ELR (cell line): ENCODE results near the gene CTNNBL1.
"Not testable (repeated sequence)": the region's sequence is repeated elsewhere in the genome, so short reads cannot be mapped to it uniquely, and the experiment has no call there.

Experiments used
- DNase-seq: peaks from one replicate; pipeline ENCODE4 v3.0.0-alpha.2; 2015; ENCODE audit warnings: low read depth

CTNNBL1 gene

GRCh38 chr20:37693635-37694626 lies at the start of gene CTNNBL1:
Gene CTNNBL1, plus strand, starts transcription at chr20:37694030. Its CDS starts 93 bp downstream, at chr20:37694123.
- DNase-seq = peak; percentile 99

DNA sequence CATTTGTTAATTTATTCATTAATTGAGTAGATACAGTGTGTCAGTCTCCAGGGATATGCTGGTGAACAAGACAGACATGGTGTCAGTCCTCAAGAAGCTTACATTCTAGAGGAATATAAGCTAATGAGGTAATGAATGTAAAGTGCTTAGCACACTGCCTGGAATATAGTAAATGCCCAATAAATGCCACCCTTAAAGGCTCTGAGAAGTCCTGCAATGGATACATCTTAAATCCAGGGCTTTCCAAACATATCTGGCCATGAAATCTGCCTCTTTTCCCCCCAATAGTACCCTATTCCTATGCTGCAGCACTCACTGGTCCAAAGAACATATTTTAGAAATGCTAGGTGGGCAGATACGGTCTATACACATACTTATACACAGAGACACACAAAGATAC lies 49.2 kb upstream of the CTNNBL1 start:
- DNase-seq = no peak

DNA sequence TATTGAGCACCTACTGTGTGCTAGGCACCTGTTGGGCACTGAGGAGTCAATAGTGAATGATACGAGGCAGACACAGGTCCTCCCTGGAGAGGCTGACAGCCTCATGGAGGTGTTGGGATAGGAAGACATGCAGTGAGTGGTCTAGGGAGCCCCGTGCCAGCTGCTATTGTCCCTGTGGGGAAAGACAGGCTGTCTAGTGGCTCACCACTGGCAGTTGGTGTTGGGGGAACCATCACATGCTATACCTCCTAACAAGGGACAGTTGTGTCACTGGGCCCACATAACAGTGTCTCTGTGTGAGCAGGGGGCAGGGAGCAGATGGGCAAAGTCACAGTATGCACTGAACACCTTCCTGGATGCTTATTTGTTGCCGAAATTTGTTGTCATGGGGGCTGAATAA lies 45.9 kb upstream of the CTNNBL1 start:
- no peak for DNase-seq

DNA sequence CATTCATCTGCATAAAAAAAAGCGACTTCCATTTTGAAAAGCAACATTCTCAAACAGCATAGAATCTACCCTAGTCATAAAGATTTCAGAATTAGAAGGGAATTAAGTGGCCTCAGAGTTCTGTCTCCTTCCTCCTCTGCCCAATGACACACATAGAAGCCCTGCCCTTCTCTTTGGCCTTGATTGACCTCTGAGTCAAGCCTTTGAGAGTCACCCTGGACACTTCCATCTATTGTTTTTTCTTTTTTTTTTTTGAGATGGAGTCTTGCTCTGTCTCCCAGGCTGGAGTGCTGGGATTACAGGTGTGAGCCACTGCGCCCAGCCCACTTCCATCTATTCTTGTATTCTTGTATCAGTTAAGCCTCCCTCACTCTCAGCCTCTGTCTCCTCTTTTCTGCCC lies 44.8 kb upstream of the CTNNBL1 start:
- DNase-seq = peak; percentile 60

GRCh38 chr20:37649676-37650370 lies 44.0 kb upstream of the CTNNBL1 start:
- no peak for DNase-seq

DNA sequence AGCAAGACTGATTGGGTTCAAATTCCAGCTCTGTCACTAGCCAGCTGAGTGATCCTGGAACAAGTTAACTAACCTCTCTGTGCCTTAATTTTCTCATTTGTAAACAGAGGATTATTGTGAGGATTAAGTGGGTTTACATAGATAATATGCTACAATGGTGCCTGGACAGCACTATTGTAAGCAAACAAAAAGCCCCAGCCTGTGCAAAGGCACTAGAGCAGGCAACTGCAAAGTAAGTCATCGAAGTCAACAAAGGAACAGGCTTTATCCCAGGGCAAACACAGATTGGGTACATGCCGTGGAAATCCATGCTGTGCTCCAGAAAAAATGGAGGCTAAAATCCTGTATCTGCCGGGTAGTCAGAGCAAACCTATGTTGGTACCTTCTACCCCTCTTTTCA lies 43.2 kb upstream of the CTNNBL1 start:
- DNase-seq = no peak

- peak; percentile 60 for DNase-seq
Measured at GRCh38 chr20:37651932-37652331, 41.9 kb upstream of the CTNNBL1 start.

GRCh38 chr20:37656945-37657344 lies 36.9 kb upstream of the CTNNBL1 start:
- DNase-seq = no peak

- DNase-seq = no peak
Measured at GRCh38 chr20:37657924-37658804, 35.7 kb upstream of the CTNNBL1 start.

DNA sequence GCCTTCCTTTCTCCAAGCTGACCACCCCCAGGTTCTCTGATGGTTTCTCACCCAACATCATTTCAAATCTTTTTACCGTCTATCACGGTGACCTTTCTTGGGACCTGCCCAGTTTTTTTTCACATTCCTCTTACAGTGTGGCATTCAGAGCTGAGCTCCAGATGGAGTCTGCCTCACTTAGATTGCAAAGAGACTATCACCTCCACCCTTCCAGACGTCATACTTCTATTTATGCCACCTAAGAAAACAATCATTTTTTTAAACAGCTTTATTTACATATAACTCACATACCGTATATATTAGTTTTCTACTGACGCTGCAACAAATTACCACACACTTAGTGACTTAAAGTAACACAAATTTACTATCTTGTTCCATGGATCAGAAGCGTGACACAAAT lies 32.3 kb upstream of the CTNNBL1 start:
- DNase-seq = no peak

DNA sequence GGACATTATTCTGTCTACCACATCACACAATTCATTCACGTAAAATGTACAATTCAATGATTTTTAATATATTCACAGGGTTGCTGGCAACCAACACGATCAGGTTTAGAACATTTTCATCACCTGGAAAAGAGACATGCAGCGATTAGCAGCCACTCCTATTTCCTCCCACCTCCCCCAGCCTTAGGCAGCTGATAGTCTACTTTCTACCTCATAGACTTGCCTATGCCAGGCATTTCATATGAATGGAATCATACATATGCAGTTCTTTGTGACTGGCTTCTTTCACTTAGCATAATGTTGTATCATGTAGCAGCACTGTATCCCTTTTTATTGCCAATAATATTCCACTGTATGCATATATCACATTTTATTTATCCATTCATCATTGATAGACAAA lies 31.5 kb upstream of the CTNNBL1 start:
- DNase-seq = no peak

DNA sequence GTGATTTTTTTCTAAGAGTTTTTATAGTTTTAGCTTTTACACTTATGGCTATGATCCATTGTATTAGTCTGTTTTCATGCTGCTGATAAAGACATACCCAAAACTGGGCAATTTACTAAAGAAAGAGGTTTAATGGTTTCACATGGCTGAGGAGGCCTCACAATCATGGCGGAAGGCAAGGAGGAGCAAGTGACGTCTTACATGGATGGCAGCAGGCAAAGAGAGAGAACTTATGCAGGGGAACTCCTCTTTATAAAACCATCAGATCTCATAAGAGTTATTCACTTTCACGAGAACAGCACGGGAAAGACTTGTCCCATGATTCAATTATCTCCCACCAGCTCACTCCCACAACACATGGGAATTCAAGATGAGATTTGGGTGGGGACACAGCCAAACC lies 29.2 kb upstream of the CTNNBL1 start:
- DNase-seq = not testable (repeated sequence)

DNA sequence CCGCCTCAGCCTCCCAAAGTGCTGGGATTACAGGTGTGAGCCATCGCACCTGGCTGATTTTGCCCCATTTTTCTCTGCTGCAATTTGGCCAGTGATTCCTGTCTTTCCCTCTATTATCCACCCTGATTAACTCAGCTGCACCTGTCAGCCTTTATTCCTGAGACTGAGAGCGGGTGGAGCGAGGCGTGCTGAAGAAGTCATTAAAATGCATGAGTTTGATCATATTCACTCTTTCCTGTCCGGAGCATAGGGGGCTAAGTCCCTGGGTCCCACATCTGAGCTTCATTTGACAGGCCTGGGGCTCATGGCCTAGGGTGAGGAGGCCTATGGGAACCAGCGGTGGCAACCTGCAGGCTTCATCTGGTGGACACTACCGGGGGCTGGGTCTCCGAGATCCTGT lies 25.7 kb upstream of the CTNNBL1 start:
- DNase-seq = no peak

- DNase-seq = peak; percentile 83
Measured at GRCh38 chr20:37669062-37669772, 24.6 kb upstream of the CTNNBL1 start.

- DNase-seq = no peak
Measured at GRCh38 chr20:37669773-37670236, 24.0 kb upstream of the CTNNBL1 start.

DNA sequence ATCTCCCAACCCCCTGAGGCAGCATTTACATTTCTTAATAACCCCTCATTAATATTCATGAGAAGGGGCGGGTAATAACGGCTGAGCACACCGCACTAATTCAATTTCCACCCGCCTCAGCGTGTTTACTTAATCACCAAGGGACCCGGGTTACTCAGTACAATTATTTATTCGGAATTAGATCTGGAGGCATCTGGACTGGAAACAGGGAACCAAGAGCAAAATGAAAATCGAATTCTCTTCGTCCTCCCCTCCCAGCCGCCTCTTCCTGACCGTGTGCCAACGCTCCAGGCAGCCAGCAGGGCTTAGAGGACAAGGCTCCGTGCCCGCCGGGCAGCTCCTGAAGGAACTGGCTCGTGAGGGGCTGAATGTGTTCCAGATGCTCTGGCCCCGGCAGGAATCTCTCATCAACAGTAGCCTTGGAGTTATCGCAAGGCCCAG lies 23.5 kb upstream of the CTNNBL1 start:
- DNase-seq = peak; percentile 11

- DNase-seq = no peak
Measured at GRCh38 chr20:37672143-37672542, 21.7 kb upstream of the CTNNBL1 start.

DNA sequence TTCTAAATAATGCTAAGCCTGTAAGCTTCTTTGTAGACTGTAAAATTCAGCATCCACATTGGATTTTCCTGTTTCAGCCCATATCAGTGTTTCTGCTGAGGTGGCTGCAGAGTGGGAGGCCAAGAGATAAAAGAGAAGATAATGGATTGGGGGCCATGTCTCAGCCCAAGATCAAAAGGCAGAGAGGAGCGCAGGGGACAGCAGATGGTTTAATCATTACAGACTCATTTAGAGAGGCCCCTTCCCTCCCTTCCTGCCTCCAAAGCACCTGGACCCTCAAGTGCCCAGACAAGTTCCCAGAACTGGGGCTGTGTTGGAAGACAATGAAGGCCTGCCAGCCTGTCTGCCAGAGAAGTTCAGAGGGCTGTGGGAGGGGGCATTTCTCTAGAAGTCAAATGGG lies 20.4 kb upstream of the CTNNBL1 start:
- no peak for DNase-seq

- no peak for DNase-seq
Measured at GRCh38 chr20:37676440-37676839, 17.4 kb upstream of the CTNNBL1 start.

- DNase-seq = no peak
Measured at GRCh38 chr20:37677969-37678861, 15.6 kb upstream of the CTNNBL1 start.
